Globus pallidus (tissue), 1 donor: ENCODE measurements around the gene LRG1.
"Not testable (repeated sequence)": the region's sequence is repeated elsewhere in the genome, so short reads cannot be mapped to it uniquely, and the experiment has no call there.

Experiments
- DNase-seq: peaks from one replicate; pipeline ENCODE4 v3.0.0-alpha.2; 2015; ENCODE audit warnings: low spot score

The LRG1 gene

GRCh38 chr19:4527377-4527776 is 12.5 kb downstream of the LRG1 start:
- DNase-seq: not testable (repeated sequence)

- DNase-seq: no peak
These were observed 14.3 kb downstream of the LRG1 start for GRCh38 chr19:4525563-4526002.

GRCh38 chr19:4524808-4525562 is 14.9 kb downstream of the LRG1 start:
- DNase-seq: no peak

GRCh38 chr19:4523306-4524110 is 16.3 kb downstream of the LRG1 start:
- DNase-seq: no peak

GRCh38 chr19:4522291-4523002 is 17.4 kb downstream of the LRG1 start:
- no peak for DNase-seq

- DNase-seq: no peak
These were observed 18.0 kb downstream of the LRG1 start for GRCh38 chr19:4521888-4522242.

GRCh38 chr19:4521170-4521887 is 18.5 kb downstream of the LRG1 start:
- no peak for DNase-seq

GRCh38 chr19:4519521-4520277 is 20.1 kb downstream of the LRG1 start:
- no peak for DNase-seq

- DNase-seq: no peak
These were observed 20.7 kb downstream of the LRG1 start for GRCh38 chr19:4519172-4519496.

- peak; percentile 74 for DNase-seq
These were observed 21.3 kb downstream of the LRG1 start, which contains the start of gene PLIN4 for GRCh38 chr19:4518345-4519171. Gene PLIN4 (minus strand): TSS chr19:4518486. CDS start chr19:4518272, 214 bp downstream.

GRCh38 chr19:4517451-4518057 is 22.3 kb downstream of the LRG1 start:
- no peak for DNase-seq

GRCh38 chr19:4516939-4517300 is 22.9 kb downstream of the LRG1 start:
- DNase-seq: no peak

- DNase-seq: no peak
These were observed 23.5 kb downstream of the LRG1 start for GRCh38 chr19:4516199-4516938.

GRCh38 chr19:4515732-4516131 is 24.1 kb downstream of the LRG1 start:
- no peak for DNase-seq

- DNase-seq: no peak
These were observed 26.6 kb downstream of the LRG1 start for GRCh38 chr19:4513248-4513647.

- DNase-seq: no peak
These were observed 27.8 kb downstream of the LRG1 start for GRCh38 chr19:4512070-4512469.

GRCh38 chr19:4511300-4512054 is 28.4 kb downstream of the LRG1 start:
- no peak for DNase-seq

GRCh38 chr19:4510435-4511255 is 29.2 kb downstream of the LRG1 start:
- no peak for DNase-seq
